ENCODE results near the gene UNC5C. TPM values are rescaled to one million over a fixed set of nuclear protein-coding genes. Genes with fewer than 3 reads are reported as not detected.

Gene UNC5C
- total RNA-seq, 1 donor from 2014 or later, result 76.7 TPM

DNA sequence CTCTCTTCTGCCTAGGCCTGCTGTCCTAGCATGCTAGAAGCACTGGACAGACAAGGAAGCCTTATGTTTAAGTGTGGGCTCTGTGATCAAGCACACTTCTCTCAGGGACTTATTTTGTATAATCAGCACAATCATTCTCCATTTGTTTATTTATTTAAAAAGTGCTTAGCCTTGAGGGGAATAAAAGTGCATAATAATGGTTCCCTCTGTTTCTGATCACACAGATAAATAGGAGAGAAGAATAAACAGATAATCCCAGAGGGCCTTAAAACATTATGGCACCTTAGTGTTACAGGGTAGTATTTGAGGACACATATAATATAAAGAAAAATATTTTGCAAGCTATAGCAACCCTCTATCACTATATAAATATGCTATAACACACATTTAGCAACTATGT, 146.5 kb downstream of the UNC5C start:
- H3K27me3 Mint-ChIP-seq (ENCODE audit: low read depth), result no peaks in the 10 kb centered on the region
- no peak overlapping the region for H3K27ac Mint-ChIP-seq
- DNase-seq (ENCODE audit: low spot score in 2 of 2, unreplicated experiment in 2 of 2), result no peak
- no peak overlapping the region for H3K4me3 Mint-ChIP-seq
- TF ChIP-seq, protein P1, sequence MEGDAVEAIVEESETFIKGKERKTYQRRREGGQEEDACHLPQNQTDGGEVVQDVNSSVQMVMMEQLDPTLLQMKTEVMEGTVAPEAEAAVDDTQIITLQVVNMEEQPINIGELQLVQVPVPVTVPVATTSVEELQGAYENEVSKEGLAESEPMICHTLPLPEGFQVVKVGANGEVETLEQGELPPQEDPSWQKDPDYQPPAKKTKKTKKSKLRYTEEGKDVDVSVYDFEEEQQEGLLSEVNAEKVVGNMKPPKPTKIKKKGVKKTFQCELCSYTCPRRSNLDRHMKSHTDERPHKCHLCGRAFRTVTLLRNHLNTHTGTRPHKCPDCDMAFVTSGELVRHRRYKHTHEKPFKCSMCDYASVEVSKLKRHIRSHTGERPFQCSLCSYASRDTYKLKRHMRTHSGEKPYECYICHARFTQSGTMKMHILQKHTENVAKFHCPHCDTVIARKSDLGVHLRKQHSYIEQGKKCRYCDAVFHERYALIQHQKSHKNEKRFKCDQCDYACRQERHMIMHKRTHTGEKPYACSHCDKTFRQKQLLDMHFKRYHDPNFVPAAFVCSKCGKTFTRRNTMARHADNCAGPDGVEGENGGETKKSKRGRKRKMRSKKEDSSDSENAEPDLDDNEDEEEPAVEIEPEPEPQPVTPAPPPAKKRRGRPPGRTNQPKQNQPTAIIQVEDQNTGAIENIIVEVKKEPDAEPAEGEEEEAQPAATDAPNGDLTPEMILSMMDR (IDR thresholded peaks at IDR 0.05; ENCODE audit: unreplicated experiment), result no peak
- peaks cover 10% of the 10 kb centered on the region for H3K4me1 Mint-ChIP-seq
- peaks cover 5% of the 10 kb centered on the region for H3K36me3 Mint-ChIP-seq
- H3K9me3 Mint-ChIP-seq, result no peaks in the 10 kb centered on the region

DNA sequence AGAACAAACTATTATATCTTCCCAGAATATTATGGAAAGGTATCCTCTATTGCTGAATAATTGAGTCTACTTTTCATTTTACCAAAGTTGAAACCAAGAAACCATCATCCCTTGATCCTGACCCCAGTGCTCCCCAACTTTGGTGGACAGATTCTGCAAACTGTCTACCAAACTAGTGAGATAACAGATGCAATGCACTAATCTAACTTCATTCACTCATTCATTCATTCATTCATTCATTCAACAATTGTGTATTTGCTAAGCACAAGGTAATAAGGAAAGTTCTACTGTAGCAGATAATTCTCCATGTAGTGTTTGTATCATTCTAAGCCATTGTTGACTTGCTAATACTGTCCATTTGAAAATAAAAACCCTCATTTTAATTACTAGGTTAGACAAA, 150.6 kb downstream of the UNC5C start:
- no peak for DNase-seq (ENCODE audit: low spot score in 2 of 2, unreplicated experiment in 2 of 2)
- no peaks in the 10 kb centered on the region for H3K9me3 Mint-ChIP-seq
- no peak overlapping the region for H3K4me3 Mint-ChIP-seq
- peaks cover 32% of the 10 kb centered on the region for H3K4me1 Mint-ChIP-seq
- peaks cover 2% of the 10 kb centered on the region for H3K36me3 Mint-ChIP-seq
- TF ChIP-seq, protein P1 (IDR thresholded peaks at IDR 0.05; ENCODE audit: unreplicated experiment), result no peak
- no peak overlapping the region for H3K27ac Mint-ChIP-seq
- H3K27me3 Mint-ChIP-seq (ENCODE audit: low read depth), result no peaks in the 10 kb centered on the region

DNA sequence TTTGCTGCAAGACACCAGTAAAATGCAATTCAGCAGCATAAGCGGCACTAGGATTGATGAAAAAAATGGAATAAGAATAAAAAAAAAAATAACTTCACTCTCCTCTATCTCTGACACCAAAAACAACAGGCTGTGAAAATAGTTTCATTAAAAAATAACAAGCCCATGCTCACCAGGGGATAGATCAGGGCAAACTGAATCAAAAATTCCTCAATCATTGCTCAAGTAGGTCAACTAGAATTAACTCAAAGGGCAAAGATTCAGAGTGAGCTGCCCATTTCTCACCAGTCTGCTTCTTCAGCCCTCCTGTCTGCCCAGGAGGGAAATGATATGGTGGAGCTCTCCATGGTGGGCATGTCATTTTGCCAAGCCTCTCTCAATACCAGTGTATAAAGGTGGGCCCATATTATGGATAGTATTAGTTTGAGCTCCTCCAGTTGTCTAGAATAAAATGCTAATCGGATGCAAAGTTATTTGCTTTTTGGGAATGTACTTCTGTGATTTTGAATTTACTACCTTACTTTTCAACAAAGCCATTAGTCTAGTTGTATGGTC, 153.9 kb downstream of the UNC5C start:
- Mint-ChIP-seq H3K27ac (peak overlapping the region; percentile 21), H3K36me3 (no peaks in the 10 kb centered on the region), H3K4me3 (no peak overlapping the region), H3K4me1 (peaks cover 34% of the 10 kb centered on the region), H3K27me3 (ENCODE audit: low read depth) (no peaks in the 10 kb centered on the region), H3K9me3 (no peaks in the 10 kb centered on the region)
- DNase-seq (ENCODE audit: low spot score in 2 of 2, unreplicated experiment in 2 of 2), result no peak
- TF ChIP-seq, protein P1 (IDR thresholded peaks at IDR 0.05; ENCODE audit: unreplicated experiment), result no peak

DNA sequence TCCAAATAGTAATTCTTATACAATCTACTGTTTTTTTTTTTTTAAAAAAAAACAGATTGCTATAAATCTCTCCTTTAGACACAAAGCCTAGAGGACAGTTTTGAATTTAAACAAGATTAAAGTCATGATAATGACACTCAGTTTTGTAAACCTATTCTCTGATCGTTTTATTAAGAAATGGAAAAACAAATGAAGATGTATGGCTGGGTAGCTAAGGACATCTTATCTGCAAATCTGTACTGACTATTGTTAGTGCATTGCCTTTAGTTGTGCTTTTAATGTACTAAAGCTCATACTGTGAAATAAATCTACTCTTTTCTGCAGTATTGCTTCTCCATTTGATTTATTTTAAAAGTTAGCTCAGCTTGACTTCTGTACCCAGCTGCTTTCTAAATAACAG, 155.0 kb downstream of the UNC5C start:
- DNase-seq (ENCODE audit: low spot score in 2 of 2, unreplicated experiment in 2 of 2), result no peak
- Mint-ChIP-seq H3K9me3 (no peaks in the 10 kb centered on the region), H3K27me3 (ENCODE audit: low read depth) (no peaks in the 10 kb centered on the region), H3K4me1 (peaks cover 35% of the 10 kb centered on the region), H3K27ac (no peak overlapping the region), H3K36me3 (no peaks in the 10 kb centered on the region), H3K4me3 (no peak overlapping the region)
- TF ChIP-seq, protein P1 (IDR thresholded peaks at IDR 0.05; ENCODE audit: unreplicated experiment), result no peak

DNA sequence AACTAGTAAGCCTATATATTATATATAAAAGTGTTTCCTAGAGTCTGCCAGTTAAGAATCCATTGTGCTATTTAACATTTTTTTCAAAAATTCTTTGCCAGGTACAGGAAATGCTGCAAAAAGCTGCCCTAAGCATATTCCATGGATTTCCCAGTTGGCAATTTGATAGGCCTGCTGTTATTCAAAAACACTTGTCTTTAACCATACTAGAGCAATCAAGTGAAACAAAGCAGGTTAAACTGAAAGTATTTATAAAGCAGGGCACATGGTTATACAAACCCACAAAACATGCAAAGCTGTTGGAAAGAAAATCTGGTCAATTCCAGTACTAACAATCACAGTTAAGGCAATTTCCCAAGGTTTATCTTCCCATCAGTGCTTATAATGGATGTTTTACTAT, 159.9 kb downstream of the UNC5C start:
- DNase-seq (ENCODE audit: low spot score in 2 of 2, unreplicated experiment in 2 of 2), result no peak
- Mint-ChIP-seq H3K4me1 (peaks cover 41% of the 10 kb centered on the region), H3K9me3 (no peaks in the 10 kb centered on the region), H3K36me3 (peaks cover 15% of the 10 kb centered on the region), H3K27me3 (ENCODE audit: low read depth) (no peaks in the 10 kb centered on the region), H3K27ac (no peak overlapping the region), H3K4me3 (no peak overlapping the region)
- TF ChIP-seq, protein P1 (IDR thresholded peaks at IDR 0.05; ENCODE audit: unreplicated experiment), result no peak

DNA sequence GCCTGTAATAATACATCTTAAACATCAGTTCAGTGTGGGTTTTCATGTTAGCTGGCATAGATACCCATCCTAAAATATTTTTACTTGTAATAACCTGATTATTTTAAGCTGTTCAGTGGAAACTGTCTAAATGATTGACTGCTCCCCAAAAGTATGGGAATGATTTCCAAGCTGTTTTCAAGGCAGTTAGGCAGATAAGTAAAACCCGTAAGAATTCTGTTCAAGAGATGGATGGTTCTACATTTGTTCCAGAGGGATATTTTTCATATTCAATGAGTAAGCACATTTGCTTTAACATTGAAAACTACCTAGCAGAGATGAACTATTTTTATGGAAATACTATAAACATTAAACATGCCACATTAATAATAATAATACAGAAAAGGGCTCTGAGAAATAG, 161.1 kb downstream of the UNC5C start:
- Mint-ChIP-seq H3K9me3 (no peaks in the 10 kb centered on the region), H3K4me1 (peaks cover 31% of the 10 kb centered on the region), H3K27me3 (ENCODE audit: low read depth) (no peaks in the 10 kb centered on the region), H3K4me3 (no peak overlapping the region), H3K27ac (no peak overlapping the region), H3K36me3 (peaks cover 15% of the 10 kb centered on the region)
- TF ChIP-seq, protein P1 (IDR thresholded peaks at IDR 0.05; ENCODE audit: unreplicated experiment), result no peak
- no peak for DNase-seq (ENCODE audit: low spot score in 2 of 2, unreplicated experiment in 2 of 2)
